Activated CD8-positive, alpha-beta T cell treated with anti-CD3 and anti-CD28 coated beads for 36 hours (primary cell): ENCODE measurements around the gene SH3D19. TPM values are rescaled to one million over a fixed set of nuclear protein-coding genes. Genes with fewer than 3 reads are reported as not detected.

Source experiments
- ATAC-seq: fragments of 200-7000 bp; cut with Tn5 transposase; one replicate; pipeline ENCODE4 v1.10.0; 2021; ENCODE audit warnings: mild to moderate bottlenecking, moderate library complexity
- CTCF ChIA-PET: fragments of 350-600 bp; sonication (Branson Sonifier 250); formaldehyde crosslinking; loops from one replicate; lab custom pipeline; 2021; ENCODE audit warnings: antibody characterized with exemption; lab: Charles Lee
- POLR2A ChIA-PET: fragments of 350-600 bp; sonication (Branson Sonifier 250); formaldehyde crosslinking; loops from one replicate; lab custom pipeline; 2021; ENCODE audit warnings: antibody characterized with exemption; lab: Charles Lee
- DNase-seq: peaks from one replicate; pipeline ENCODE4 v3.0.0-alpha.2; 2020
- H3K27ac Mint-ChIP-seq: one replicate; pipeline ENCODE4 v1.8.0; 2021; ENCODE audit warnings: mild to moderate bottlenecking, mixed read lengths
- H3K27me3 Mint-ChIP-seq: one replicate; pipeline ENCODE4 v1.8.0; 2021; ENCODE audit warnings: mixed read lengths
- H3K36me3 Mint-ChIP-seq: one replicate; pipeline ENCODE4 v1.8.0; 2021; ENCODE audit warnings: low read depth, mixed read lengths
- H3K4me1 Mint-ChIP-seq: one replicate; pipeline ENCODE4 v1.8.0; 2021; ENCODE audit warnings: low read depth, mixed read lengths
- H3K4me3 Mint-ChIP-seq: one replicate; pipeline ENCODE4 v1.8.0; 2021; ENCODE audit warnings: mild to moderate bottlenecking, moderate library complexity, mixed read lengths
- H3K9me3 Mint-ChIP-seq: one replicate; pipeline ENCODE4 v1.8.0; 2021; ENCODE audit warnings: mixed read lengths
- intact Hi-C: fragments of 100-400 bp; cut with micrococcal nuclease; formaldehyde crosslinking; loops from one replicate; pipeline ENCODE4 v1.10.0; 2022
- total RNA-seq, 2 experiments: library from RNA; stranded (reverse); gene quantifications; one replicate each; pipeline ENCODE4 v1.2.3, GENCODE V29; 2021
- TF ChIP-seq, protein P1 (sequence below): fragments of 200-600 bp; IDR thresholded peaks from one replicate; pipeline ENCODE4 v1.8.0; 2022; ENCODE audit warnings: antibody characterized with exemption, mild to moderate bottlenecking

Gene SH3D19
- total RNA-seq, 2 experiments from 2014 or later: not detected

DNA sequence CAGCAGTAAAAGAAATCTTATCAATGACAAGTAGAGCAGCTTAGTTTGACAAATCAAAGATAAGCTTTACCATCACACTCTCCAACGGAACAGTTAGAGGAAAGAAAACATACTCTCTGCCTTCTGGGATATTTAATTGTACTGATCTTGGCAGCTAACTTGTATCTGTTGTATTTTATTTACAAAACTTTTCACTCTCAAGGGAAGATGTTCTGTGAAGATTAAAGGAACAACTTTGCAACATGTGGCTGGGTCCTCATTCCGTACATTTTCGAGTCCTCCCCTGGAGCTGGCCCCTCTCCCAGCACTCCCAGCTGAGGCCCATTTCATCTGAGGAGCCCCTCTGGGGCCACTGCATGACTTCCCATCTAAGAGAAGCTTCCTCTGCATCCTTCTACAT, 151.5 kb downstream of the SH3D19 start:
- Mint-ChIP-seq H3K27me3 (peaks cover 10% of the 10 kb centered on the region), H3K4me1 (no peaks in the 10 kb centered on the region), H3K9me3 (no peaks in the 10 kb centered on the region), H3K27ac (no peak overlapping the region), H3K36me3 (no peaks in the 10 kb centered on the region), H3K4me3 (no peak overlapping the region)
- TF ChIP-seq, protein P1, sequence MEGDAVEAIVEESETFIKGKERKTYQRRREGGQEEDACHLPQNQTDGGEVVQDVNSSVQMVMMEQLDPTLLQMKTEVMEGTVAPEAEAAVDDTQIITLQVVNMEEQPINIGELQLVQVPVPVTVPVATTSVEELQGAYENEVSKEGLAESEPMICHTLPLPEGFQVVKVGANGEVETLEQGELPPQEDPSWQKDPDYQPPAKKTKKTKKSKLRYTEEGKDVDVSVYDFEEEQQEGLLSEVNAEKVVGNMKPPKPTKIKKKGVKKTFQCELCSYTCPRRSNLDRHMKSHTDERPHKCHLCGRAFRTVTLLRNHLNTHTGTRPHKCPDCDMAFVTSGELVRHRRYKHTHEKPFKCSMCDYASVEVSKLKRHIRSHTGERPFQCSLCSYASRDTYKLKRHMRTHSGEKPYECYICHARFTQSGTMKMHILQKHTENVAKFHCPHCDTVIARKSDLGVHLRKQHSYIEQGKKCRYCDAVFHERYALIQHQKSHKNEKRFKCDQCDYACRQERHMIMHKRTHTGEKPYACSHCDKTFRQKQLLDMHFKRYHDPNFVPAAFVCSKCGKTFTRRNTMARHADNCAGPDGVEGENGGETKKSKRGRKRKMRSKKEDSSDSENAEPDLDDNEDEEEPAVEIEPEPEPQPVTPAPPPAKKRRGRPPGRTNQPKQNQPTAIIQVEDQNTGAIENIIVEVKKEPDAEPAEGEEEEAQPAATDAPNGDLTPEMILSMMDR: no peak
- no peak for ATAC-seq
- CTCF ChIA-PET: interaction anchor here (0.8 kb wide), 1 partner anchor 8 kb away, joined by 3 read pairs; no protein-coding TSS in a partner anchor
- POLR2A ChIA-PET: interaction anchor here (1.3 kb wide), 1 partner anchor 10 kb away, joined by 4 read pairs; no protein-coding TSS in a partner anchor
- DNase-seq: no peak
- intact Hi-C loops: no loop called here

DNA sequence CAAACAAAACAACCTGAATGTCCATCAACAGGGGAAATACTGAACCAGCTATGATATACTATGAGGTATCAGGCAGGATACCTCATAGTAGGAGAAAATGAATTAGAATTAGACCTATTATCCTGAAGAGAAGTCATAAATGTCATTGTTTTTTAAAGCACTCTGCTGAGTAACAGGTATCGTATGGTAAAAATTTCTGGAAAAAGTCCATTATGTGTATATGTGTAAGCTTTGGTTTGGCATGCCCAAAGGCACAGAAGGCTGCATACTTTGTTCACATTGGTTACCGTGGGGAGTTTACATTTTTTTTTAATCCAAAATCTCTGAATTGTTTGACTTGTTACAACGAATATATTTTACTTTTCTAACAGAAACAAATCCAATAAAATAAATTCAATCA, 155.5 kb downstream of the SH3D19 start:
- ATAC-seq: no peak
- Mint-ChIP-seq H3K4me3 (no peak overlapping the region), H3K27ac (no peak overlapping the region), H3K9me3 (no peaks in the 10 kb centered on the region), H3K36me3 (no peaks in the 10 kb centered on the region), H3K27me3 (peaks cover 23% of the 10 kb centered on the region), H3K4me1 (no peaks in the 10 kb centered on the region)
- ChIA-PET CTCF (no interaction called here), POLR2A (no interaction called here)
- intact Hi-C loops: no loop called here
- TF ChIP-seq, protein P1: no peak
- no peak for DNase-seq

DNA sequence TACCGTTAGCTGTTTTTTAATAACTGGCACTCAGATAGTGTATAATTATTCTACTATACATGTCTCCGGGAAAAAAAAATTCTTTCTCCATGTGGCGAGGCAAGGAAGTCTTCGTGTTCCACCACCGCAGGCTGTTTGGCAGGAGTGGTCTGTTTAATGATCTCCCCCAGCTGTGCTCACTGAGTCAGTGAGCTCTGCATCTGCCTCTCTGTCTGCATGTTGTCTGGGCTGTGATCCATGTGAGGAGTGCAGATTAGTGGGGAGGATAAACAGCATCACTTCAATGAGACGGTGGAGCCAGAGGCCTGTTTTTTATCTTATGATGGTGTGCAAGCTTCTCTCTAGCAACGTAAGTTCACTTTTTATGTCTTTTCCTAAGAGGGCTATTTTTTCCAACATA, 156.2 kb downstream of the SH3D19 start:
- H3K27ac Mint-ChIP-seq: no peak overlapping the region
- ATAC-seq (no peak), DNase-seq (no peak)
- H3K4me1 Mint-ChIP-seq: no peaks in the 10 kb centered on the region
- TF ChIP-seq, protein P1: no peak
- peaks cover 23% of the 10 kb centered on the region for H3K27me3 Mint-ChIP-seq
- ChIA-PET CTCF (no interaction called here), POLR2A (no interaction called here)
- H3K9me3 Mint-ChIP-seq: no peaks in the 10 kb centered on the region
- H3K36me3 Mint-ChIP-seq: no peaks in the 10 kb centered on the region
- no peak overlapping the region for H3K4me3 Mint-ChIP-seq
- intact Hi-C loops: no loop called here

GRCh38 chr4:151167561-151167960, 157.8 kb downstream of the SH3D19 start:
- no peak overlapping the region for H3K4me3 Mint-ChIP-seq
- H3K27me3 Mint-ChIP-seq: peaks cover 26% of the 10 kb centered on the region
- no peak for ATAC-seq
- H3K36me3 Mint-ChIP-seq: no peaks in the 10 kb centered on the region
- ChIA-PET CTCF (no interaction called here), POLR2A (interaction anchor here (0.6 kb wide), 1 partner anchor 38 kb away, joined by 3 read pairs; no protein-coding TSS in a partner anchor)
- TF ChIP-seq, protein P1: no peak
- no peaks in the 10 kb centered on the region for H3K4me1 Mint-ChIP-seq
- no peak for DNase-seq
- H3K9me3 Mint-ChIP-seq: no peaks in the 10 kb centered on the region
- no peak overlapping the region for H3K27ac Mint-ChIP-seq
- intact Hi-C loops: no loop called here

DNA sequence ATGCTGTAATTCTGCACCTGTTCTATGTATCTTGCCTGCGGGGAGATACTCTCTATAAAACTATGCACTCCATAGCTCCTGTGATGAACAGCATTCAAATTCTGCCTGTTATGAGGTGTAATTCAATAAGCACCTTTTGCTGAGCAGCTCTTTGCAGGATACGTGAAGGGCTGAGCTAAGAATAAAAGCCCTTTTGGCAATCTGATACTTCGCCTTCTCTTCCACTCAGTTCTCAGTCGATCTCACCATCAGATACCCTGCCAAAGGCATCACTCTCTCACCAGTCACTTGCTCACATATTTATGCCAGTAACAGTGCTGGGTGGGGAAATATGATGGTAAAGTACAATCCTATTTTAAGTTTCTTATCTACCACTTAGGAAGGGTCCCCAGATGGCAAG, 158.8 kb downstream of the SH3D19 start:
- TF ChIP-seq, protein P1: no peak
- POLR2A ChIA-PET: no interaction called here
- CTCF ChIA-PET: no interaction called here
- Mint-ChIP-seq H3K27ac (no peak overlapping the region), H3K4me1 (no peaks in the 10 kb centered on the region), H3K4me3 (no peak overlapping the region), H3K27me3 (peaks cover 27% of the 10 kb centered on the region), H3K36me3 (no peaks in the 10 kb centered on the region), H3K9me3 (no peaks in the 10 kb centered on the region)
- intact Hi-C loops: no loop called here
- no peak for DNase-seq
- ATAC-seq: no peak
